ENCODE data around the gene NCEH1.

DNA sequence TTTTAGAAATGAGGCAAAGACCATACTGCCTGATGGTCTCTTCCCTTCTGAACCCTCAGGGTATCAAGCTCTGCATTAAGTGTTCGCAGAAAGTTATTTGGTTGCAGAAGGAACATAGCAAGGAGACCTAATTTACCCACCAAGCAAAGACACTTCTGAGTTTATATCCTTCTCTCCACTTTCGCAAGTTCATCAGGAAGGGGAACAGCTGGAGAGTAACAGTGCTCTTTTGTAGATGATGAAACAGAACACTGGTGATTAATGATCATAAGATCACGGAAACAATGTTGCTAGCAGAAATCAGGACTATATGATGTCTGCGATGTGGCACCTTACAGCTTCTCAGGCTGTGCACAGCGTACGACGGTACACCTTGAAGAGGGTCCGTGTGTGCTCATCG, 62.1 kb downstream of the NCEH1 start:
- TF ChIP-seq POLR2A (IDR thresholded peaks at IDR 0.05; ENCODE audit: low read depth, low read length) (no peak), POLR2AphosphoS5 (IDR thresholded peaks at IDR 0.05; ENCODE audit: low read depth, low read length) (no peak)

Data from GM12892 (cell line).